HG03442 (cell line): ENCODE data around the gene XPO1.
A peak's percentile ranks its signal among the peaks of the same experiment; 100 is the strongest.
"Not testable (repeated sequence)": the region's sequence is repeated elsewhere in the genome, so short reads cannot be mapped to it uniquely, and the experiment has no call there.

Experiments used
- ATAC-seq: cut with Tn5 transposase; IDR thresholded peaks from one replicate; pipeline ENCODE4 v1.9.1; 2021; ENCODE audit warnings: mild to moderate bottlenecking, moderate library complexity; ENCODE audit not compliant: unreplicated experiment

The XPO1 gene

GRCh38 chr2:61470122-61470951, 67.8 kb downstream of the XPO1 start:
- peak; percentile 21 for ATAC-seq

GRCh38 chr2:61469424-61470121, 68.6 kb downstream of the XPO1 start:
- ATAC-seq: no peak

- not testable (repeated sequence) for ATAC-seq
Measured at GRCh38 chr2:61468231-61468630, 69.9 kb downstream of the XPO1 start.

GRCh38 chr2:61465045-61465444, 73.1 kb downstream of the XPO1 start:
- no peak for ATAC-seq

GRCh38 chr2:61463769-61464475, 74.2 kb downstream of the XPO1 start:
- ATAC-seq: peak; percentile 10

- no peak for ATAC-seq
Measured at GRCh38 chr2:61461404-61461803, 76.8 kb downstream of the XPO1 start.

GRCh38 chr2:61460163-61460562, 78.0 kb downstream of the XPO1 start:
- no peak for ATAC-seq

GRCh38 chr2:61456746-61457420, 81.3 kb downstream of the XPO1 start:
- ATAC-seq: no peak

- ATAC-seq: no peak
Measured at GRCh38 chr2:61456070-61456745, 81.9 kb downstream of the XPO1 start.

GRCh38 chr2:61454972-61455371, 83.2 kb downstream of the XPO1 start:
- not testable (repeated sequence) for ATAC-seq

GRCh38 chr2:61454383-61454782, 83.8 kb downstream of the XPO1 start:
- ATAC-seq: no peak

- ATAC-seq: no peak
Measured at GRCh38 chr2:61452392-61452791, 85.8 kb downstream of the XPO1 start.

- ATAC-seq: no peak
Measured at GRCh38 chr2:61451178-61451577, 87.0 kb downstream of the XPO1 start.

- no peak for ATAC-seq
Measured at GRCh38 chr2:61450144-61450543, 88.0 kb downstream of the XPO1 start.

GRCh38 chr2:61448229-61448628, 89.9 kb downstream of the XPO1 start:
- ATAC-seq: no peak

- not testable (repeated sequence) for ATAC-seq
Measured at GRCh38 chr2:61446971-61447370, 91.2 kb downstream of the XPO1 start.

GRCh38 chr2:61443342-61444041, 94.7 kb downstream of the XPO1 start:
- peak; percentile 91 for ATAC-seq

GRCh38 chr2:61439241-61440002, 98.7 kb downstream of the XPO1 start:
- no peak for ATAC-seq

GRCh38 chr2:61438670-61439069, 99.5 kb downstream of the XPO1 start:
- ATAC-seq: no peak
